Renal pelvis (tissue), 4 donors: ENCODE measurements around the gene GCNT2. TPM values are rescaled to one million over a fixed set of nuclear protein-coding genes. Genes with fewer than 3 reads are reported as not detected.
"Not testable (repeated sequence)": the region's sequence is repeated elsewhere in the genome, so short reads cannot be mapped to it uniquely, and the experiment has no call there.

Experiments used
- DNase-seq: peaks from one replicate; pipeline ENCODE4 v3.0.0-alpha.2; 2013
- polyA plus RNA-seq, 3 donors: library from polyadenylated mRNA; unstranded; fragments of 120-200 nt; gene quantifications; one replicate each; pipeline ENCODE4 v1.2.1, GENCODE V29; 2013; ENCODE audit not compliant: insufficient read length in 3 of 3

The GCNT2 gene
- polyA plus RNA-seq, 3 donors, result 14.6 to 19.2 (median 17.6) TPM

DNA sequence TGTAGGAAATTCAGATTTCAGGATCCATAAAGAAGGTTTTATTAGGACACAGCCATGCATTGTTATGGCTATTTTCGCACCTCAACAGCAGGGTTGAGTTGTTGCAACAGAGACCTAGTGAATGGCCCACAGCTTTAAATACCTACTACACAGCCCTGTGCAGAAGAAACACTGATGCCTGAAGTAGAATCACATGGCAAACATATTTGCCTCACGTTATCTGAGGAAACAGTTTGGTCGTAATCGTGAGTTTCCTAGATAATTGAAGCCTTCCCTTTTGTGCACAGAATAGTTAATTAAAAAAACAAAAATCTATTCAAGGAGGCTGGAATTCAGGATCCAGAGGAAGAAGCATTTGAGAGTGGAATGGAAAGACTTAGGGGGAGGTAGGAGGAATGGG is 55.1 kb downstream of the GCNT2 start:
- DNase-seq, result no peak

DNA sequence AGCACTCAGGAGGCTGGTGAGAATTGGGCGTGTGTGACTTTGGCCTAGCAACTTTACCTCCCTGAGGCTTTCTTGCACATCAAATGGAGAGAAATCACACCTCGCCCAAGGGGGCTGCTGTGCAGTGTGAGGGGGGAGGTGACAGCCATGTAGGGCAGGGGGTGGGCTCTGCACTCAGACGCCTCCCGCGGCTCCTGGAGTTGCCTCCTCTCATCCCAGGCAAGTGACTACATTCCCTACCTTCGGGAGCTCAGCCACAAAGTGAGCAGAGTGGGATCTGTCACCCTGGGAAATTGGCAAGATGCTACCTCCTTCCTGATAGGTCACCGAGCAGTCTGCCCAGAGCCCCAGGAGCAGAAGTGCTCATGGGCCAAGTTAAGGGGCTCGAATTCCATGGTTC is 56.0 kb downstream of the GCNT2 start:
- DNase-seq, result no peak

DNA sequence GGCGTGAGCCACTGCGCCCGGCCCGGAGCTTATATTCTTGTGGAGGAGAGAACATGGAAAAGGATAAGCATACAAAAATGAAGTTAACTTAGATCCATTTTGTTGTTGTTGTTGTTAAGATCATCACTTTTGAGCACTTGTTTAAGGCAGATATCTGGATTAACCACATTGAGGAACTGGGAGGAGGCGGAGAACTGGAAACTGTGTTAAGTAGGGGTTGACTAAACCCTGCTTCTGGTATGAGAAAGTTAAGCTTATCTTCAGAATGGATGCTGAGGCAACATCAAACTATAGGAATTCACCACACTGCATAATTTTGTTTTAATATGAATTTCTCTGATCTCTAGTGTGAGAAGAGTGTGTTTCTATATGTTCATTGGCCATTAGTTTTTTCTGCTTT is 57.6 kb downstream of the GCNT2 start:
- no peak for DNase-seq

DNA sequence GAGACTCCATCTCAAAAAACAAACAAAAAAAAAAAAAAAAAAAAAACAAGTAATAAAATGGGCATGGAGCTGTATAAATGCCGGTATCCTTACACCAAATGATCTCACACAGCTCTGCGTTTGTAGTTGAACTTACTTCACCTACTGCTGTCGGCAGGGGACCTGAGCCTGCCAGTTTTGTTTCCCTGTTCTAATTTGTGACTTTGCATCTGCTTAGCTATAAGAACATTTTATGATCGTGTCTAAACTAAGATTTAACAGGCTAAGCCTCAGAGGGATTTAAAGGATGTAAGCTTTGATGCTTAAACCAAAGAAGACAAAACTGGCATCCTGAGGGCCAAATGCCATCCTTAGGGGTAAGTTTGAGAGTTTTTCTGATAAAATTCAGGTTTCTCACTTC is 58.7 kb downstream of the GCNT2 start:
- no peak for DNase-seq

DNA sequence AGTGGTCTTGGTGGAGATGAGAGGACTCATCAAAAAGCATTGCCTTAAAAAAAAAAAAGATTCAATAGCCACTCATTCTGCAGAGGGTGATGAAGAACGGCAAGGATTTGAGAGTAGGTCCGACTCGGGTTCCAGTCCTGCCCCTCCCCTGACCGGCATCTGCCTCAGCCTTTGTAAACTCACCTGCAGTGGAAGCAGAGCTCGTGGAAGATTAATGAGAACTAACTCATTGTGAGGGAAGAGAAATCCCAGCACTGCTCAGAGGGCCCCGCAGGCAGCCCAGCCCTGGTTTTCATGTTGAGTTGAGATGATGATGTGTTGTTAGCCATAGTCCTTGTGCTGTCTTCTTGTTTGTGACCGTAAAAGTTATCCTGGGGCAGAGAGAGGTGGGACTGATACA is 59.4 kb downstream of the GCNT2 start:
- DNase-seq, result no peak

DNA sequence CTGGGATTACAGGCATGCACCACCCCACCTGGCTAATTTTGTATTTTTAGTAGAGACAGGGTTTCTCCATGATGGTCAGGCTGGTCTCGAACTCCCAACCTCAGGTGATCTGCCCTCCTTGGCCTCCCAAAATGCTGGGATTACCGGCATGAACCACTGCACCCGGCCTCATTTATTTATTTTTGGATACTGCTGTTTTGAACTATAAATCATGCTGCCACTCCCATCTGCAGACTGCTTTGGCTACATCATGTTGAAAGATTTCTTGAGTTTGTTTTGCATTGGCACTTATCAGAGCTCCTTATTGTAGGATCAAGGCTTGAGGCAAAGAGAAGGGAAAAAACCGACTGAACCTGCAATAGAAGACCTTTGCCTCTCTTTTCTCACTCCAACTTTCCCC is 60.3 kb downstream of the GCNT2 start:
- DNase-seq, result not testable (repeated sequence)

DNA sequence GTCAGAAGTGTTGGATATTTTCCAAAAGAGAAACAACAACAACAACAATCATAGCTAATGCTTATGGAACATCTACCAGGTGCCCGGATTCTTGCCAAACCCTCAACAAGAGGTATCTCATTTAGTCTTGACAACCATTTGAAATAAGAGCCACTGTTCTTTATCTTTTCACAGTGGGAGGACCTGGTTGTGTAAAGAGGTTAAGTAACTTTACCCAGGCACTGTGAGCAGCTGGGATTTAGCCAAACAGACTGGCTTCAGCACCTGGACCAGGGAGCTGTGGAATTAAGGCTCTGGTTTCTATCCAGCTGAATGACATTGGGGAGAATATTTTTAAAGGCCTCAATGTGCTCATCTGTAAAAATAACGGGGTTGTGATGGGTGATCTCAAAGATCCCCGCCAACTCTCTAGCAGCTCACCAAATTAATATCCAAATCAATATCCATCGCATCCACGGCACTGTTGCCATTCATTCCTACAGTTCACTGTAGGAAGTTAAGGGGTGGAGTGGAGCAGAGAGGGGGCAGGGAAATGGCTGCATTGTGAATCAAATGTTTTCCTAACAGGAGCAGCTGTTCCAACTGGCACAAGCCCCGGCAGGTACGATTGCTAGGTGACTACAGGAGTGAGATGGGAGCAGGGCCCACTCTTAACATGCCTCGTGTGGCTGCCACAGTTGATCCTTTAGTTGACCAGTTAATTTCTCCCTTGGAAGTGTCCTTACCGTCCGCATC is 61.8 kb downstream of the GCNT2 start:
- no peak for DNase-seq

DNA sequence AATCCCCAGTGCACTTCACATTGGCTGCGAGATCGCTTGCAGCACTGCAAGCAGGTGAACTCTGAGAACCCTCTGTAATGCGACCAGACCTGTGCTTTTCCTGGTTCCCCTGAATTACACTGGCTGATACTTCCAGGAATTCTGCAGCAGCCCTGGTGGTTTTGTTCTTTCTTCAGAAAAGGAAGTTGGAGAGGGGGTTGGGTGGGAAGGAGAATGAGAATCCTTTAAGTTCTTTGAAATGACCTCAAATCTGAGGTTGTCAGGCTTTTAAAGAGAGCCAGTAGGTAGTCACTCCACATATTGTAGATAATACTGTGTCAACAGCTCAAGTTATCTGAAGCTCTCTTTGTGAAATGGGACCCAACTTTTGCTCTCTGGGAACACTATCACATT is 62.4 kb downstream of the GCNT2 start:
- no peak for DNase-seq

DNA sequence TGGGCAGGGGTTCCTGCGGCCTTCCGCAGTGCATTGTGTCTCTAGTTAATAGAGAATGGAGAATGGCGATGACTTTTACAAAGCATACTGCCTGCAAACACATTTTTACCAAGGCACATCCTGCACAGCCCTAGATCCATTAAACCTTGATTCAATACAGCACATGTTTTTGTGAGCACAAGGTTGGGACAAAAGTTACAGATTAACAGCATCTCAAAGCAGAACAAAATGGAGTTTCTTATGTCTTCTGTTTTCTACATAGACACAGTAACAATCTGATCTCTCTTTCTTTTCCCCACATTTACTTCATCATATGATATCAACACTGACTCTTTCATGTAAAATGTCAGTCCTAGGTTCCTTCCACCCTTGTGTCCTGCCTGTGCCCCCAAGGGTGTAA is 63.5 kb downstream of the GCNT2 start:
- no peak for DNase-seq

DNA sequence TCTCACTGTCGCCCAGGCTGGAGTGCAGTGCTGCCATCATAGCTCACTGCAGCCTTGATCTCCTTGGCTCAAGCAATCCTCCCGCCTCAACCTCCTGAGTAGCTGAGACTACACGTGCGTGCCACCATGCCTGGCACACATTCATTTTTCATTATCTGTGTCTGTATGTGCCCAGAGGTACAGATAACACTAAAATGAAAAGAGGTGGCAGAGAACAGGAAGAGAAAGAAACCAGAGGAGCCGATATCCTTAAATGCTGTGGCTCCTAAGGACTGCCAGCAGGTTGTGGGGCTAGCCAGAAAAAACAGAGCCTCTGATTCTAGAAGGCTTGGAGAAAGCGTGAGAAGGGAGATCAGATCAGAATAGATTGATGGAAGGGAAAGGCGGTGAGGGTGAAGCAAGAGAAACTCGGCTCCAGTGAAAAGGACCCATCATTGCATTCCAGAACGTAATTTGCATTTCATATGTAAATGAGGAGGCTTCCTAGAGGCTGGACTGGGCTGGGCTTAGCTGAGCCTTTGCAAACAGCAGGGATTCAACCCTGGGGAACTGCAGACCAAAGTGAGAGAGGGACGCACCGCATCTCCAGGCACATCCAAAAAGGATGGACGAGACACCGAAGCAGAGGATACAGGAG is 64.2 kb downstream of the GCNT2 start:
- no peak for DNase-seq

DNA sequence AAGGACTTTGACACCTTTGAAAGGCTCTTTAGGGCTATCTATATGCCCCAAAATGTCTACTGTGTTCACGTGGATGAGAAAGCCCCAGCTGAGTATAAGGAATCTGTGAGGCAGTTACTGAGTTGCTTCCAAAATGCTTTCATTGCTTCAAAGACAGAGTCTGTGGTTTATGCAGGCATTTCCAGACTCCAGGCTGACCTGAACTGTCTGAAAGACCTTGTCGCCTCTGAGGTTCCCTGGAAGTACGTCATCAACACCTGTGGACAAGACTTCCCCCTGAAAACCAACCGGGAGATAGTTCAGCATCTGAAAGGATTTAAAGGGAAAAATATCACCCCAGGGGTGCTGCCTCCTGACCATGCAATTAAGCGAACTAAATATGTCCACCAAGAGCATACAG is 65.2 kb downstream of the GCNT2 start:
- DNase-seq, result no peak

DNA sequence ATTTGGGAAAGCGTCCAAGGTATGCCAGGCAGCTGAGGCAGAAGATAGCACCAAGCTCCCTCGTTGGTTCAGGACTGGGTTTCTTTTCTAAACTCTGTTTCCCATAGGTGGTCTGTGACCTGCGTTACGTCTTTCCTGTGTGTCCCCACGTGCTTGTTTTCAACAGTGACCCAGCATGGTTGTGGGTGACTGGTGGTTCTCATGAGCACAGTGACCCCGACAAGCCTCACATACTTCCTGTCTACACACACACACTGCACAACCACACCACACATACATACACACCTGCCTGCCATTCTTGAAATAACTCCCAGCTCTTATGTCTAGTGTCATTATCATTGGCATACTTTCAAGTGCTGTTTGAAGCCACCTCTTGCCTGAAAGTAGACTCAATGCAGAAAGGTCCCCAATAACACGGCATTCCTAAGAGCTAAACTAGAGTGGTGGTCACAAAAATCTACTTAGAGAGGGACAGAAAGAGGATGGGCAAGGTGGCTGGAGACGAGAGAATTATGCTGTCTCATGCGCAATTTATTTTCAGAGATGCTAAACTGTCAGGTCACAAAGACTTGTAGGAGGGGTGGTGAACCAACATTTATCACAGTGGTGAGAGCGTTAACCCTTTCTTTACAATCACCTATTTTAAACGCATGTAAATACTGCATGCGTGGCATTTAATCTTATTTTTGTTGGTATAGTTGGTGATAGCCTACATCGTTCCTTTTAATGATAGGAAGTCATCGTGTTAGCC is 66.7 kb downstream of the GCNT2 start:
- DNase-seq, result no peak

DNA sequence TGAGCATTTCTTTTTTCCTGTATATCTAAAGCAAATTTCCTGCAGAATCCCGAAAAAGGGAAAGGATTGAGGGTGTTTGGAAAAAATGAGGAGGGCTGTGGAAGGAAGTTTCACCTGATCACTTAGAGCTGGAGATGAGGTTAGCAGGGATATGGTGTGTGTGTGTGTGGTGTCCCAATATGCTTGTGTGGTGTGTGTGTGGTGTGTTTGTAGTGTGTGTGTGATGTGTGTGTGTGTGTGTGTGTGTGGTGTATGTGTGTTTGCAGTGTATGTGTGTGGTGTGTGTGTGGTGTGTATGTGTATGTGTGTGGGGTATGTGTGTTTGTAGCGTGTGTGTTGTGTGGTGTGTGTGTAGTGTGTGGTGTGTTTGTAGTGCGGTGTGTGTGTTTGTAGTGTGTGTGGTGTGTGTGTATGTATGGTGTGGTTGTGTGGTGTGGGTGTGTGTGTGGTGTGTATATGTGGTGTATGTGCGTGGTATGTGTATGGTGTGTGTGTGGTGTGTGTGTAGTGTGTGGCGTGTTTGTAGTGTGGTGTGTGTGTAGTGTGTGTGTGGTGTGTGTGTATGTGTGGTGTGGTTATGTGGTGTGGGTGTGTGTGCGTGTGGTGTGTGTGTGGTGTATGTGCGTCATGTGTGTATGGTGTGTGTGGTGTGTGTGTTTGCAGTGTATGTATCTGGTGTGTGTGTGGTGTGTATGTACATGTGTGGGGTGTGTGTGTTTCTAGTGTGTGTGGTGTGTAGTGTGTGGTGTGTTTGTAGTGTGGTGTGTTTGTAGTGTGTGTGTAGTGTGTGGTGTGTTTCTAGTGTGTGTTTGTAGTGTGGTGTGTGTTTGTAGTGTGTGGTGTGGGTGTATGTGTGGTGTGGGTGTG is 67.6 kb downstream of the GCNT2 start:
- DNase-seq, result no peak

DNA sequence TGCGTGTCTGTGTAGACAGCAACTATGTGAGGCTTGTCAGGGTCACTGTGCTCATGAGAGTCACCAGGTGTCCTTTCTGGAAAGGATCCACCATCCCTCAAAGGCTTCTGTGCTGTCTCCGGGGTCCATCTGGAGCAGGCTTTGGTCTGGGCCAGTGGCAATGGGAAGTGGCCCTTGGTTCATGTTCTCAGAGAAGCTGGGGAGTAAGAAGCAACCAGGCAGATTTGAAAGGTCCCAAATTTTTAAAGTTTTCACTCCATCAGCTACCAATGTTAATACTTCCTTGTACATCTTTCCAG is 68.2 kb downstream of the GCNT2 start:
- no peak for DNase-seq

DNA sequence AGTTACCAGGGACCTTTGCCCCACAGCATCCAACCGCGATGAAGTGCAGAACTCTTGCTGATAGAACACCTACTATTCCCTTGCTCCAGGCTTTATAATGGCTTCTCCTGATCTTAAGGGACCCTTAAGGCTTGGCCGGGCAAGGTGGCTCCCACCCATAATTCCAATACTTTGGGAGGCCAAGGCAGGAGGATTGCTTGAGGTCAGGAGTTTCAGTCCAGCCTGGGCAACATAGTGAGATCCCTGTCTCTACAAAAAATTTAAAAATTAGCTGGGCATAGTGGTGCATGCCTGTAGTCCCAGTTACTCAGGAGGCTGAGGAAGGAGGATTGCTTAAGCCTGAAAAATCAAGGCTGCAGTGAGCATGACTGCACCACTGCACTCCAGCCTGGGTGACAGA is 68.8 kb downstream of the GCNT2 start:
- no peak for DNase-seq

DNA sequence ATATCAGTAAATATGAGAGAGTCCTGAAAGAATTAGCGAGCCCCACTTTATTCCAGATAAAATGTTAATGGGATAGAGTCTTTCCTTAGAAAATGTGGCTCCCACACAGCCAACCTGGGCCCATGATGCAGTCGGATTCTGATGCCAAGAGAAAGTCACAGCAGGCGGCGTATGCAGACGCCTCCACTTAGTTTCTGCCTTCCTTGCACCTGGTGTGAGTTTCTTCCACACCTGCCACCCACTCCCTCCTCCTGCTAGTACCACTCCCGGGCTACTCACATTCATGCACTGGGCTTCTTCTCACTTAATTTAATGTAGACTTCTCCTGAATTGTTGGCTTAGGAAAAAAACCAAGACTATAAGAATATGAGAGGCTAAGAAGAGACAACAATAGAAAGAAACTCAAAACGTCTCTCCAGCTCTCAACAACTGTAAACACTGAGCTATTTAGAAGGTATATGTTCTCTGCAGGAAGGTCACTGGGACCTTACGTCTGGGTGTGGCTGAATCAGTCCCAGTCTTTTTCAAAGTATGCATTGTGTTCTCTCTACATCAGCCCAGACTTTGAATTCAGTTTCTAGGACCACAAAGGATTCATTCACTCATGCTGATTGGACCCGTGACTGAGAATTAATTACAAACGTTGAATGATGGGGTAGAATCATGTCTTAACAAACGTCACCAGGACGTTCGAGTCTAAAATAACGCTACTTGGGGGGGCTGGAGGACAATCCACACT is 70.4 kb downstream of the GCNT2 start:
- no peak for DNase-seq

DNA sequence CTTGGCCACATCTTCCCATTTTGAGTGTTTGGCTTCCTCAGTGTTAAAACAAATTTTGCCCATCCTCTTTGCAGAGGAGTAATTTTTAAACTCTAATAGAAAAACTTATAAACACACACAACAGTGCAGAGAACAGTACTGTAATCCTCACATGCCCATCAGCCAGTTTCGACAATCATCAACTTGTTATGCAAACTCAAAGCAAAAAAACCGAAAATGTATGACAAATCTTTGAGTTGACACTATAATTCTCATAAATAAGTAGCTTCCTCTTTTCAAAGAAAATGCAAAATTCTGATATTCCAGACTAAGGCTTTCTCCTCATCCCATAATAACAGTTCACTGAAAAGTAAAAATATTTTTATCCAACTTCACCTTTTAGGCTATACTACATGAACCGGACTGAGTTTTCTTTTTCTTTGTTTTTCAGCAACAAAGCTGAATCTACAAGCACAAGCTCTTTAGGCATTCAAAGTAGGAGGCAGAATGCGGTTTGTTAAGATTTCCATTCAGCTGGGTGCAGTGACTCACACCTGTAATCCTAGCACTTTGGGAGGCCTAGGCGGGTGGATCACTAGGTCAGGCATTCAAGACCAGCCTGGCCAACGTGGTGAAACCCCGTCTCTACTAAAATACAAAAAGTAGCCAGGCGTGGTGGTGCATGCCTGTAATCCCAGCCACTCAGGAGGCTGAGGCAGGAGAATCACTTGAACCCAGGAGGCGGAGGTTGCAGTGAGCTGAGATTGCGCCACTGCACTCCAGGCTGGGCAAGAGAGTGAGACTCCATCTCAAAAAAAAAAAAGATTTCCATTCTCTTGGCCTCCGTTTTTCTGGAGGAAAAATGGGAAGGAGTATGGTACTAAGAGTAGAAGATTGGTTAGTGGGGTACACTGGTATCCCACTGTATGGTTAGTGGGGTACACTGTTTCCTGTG is 74.8 kb downstream of the GCNT2 start:
- DNase-seq, result no peak

DNA sequence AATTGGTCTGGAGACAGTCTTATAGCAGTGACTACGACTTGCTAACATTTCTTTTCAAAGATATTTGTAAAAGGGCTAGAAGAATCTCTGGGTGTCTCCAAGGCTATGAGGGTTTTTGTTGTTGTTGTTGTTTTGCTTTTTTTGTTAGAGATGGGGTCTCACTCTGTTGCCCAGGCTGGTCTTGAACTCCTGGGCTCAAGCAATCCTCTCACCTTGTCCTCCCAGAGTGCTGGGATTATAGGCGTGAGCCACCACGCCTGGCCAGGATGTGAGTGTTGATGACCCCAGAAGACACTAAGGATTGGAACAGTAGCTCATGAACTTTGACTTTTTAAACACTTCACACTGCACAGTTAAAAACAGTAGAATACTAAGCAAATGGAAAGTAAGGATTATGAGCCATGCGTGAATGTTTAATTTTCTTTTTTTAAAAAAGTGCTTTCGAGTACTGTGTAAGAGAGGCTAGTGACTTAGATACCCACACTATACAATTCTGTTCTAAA is 76.4 kb downstream of the GCNT2 start:
- DNase-seq, result no peak

DNA sequence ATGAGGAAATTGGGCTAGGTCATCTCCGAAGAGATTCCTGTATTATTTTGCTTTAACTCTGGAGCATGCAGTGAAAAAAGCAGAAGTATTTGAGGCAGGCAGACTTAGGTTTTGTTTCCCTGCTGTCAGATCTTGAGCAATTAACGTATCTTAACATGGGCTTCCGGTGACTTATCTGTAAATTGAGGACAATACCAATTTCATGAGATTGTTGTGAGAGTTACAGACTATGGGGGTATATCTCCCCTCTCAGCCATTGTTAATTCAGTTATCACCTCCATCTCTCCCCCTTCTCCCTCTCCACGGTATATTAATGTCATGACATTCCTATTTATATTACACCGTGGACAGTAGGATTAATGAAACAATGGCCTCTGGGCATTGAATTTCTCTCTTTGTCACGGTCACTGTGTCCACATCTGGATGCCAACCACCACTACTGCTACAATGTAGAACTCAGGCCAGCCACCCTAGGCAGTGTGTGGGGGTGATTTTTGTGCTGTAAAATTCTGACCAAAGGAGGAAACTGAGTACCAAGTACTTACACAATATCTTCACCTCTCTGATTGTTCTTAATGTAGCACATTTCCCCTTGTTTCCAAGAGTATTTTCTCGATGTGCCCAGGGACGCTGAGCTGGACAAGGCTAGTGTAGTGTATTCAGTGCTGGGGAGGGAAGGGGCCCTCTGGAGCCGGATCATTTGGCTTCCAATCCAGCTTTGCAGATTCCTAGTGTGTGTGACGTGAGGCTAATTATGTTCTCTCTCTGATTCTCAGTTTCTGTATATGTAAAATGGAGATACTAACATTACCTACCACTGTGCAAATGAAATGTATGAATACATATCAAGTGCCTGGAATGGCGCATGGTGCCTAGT is 77.2 kb downstream of the GCNT2 start:
- no peak for DNase-seq
